Hepatocyte (in vitro differentiated cells): Measurements from ENCODE around the gene BCL2L12. TPM values are rescaled to one million over a fixed set of nuclear protein-coding genes. Genes with fewer than 3 reads are reported as not detected.

Experiments used
- DNase-seq: peaks from one replicate; pipeline ENCODE4 v3.0.0-alpha.2; 2016; ENCODE audit warnings: low spot score
- H2AFZ ChIP-seq: fragments of 200-600 bp; sonication (generic); 2 replicates; pipeline ENCODE4 v1.6.0; 2016; ENCODE audit warnings: antibody characterized with exemption, mild to moderate bottlenecking
- H3K27ac ChIP-seq: fragments of 200-600 bp; sonication (generic); 2 replicates; pipeline ENCODE4 v1.5.1; 2016; ENCODE audit warnings: mild to moderate bottlenecking
- H3K27me3 ChIP-seq: fragments of 200-600 bp; sonication (generic); 2 replicates; pipeline ENCODE4 v1.6.1; 2016
- H3K36me3 ChIP-seq: fragments of 200-600 bp; sonication (generic); replicated peaks from 2 replicates; pipeline ENCODE4 v1.5.1; 2016; ENCODE audit warnings: low read depth; ENCODE audit not compliant: insufficient read depth
- H3K4me1 ChIP-seq: fragments of 200-600 bp; sonication (generic); 2 replicates; pipeline ENCODE4 v1.5.1; 2016; ENCODE audit warnings: mild to moderate bottlenecking, moderate library complexity; ENCODE audit not compliant: insufficient read depth
- H3K4me2 ChIP-seq: fragments of 200-600 bp; sonication (generic); 2 replicates; pipeline ENCODE4 v1.6.0; 2016
- H3K4me3 ChIP-seq: fragments of 200-600 bp; sonication (generic); 2 replicates; pipeline ENCODE4 v1.5.1; 2016; ENCODE audit warnings: mild to moderate bottlenecking
- H3K79me2 ChIP-seq: fragments of 200-600 bp; sonication (generic); 2 replicates; pipeline ENCODE4 v1.6.0; 2017; ENCODE audit warnings: mild to moderate bottlenecking
- H3K9me2 ChIP-seq: fragments of 200-600 bp; sonication (generic); replicated peaks from 2 replicates; pipeline ENCODE4 v1.6.0; 2017; ENCODE audit warnings: mild to moderate bottlenecking; ENCODE audit not compliant: insufficient read depth
- H3K9me3 ChIP-seq: fragments of 200-600 bp; sonication (generic); 2 replicates; pipeline ENCODE4 v1.5.1; 2016; ENCODE audit warnings: low read depth, mild to moderate bottlenecking
- H4K20me1 ChIP-seq: fragments of 200-600 bp; sonication (generic); 2 replicates; pipeline ENCODE4 v1.6.0; 2016; ENCODE audit warnings: mild to moderate bottlenecking; ENCODE audit not compliant: insufficient read depth, poor library complexity, severe bottlenecking
- EZH2 ChIP-seq: fragments of 200-600 bp; sonication (generic); IDR thresholded peaks from 2 replicates; pipeline ENCODE4 v1.6.1; 2016; ENCODE audit warnings: antibody characterized with exemption, mild to moderate bottlenecking, borderline replicate concordance
- EZH2phosphoT487 ChIP-seq: fragments of 200-600 bp; sonication (generic); IDR thresholded peaks from one replicate; pipeline ENCODE4 v1.6.1; 2018; ENCODE audit warnings: antibody characterized with exemption, mild to moderate bottlenecking, low read depth, moderate library complexity; ENCODE audit not compliant: unreplicated experiment, severe bottlenecking
- WGBS: methylation state at CpG from one replicate; pipeline ENCODE4 v1.1.6; 2016; ENCODE audit warnings: low lambda C conversion rate; ENCODE audit errors: missing lambda C conversion rate; 5-methylcytosine and 5-hydroxymethylcytosine counted together
- polyA plus RNA-seq: library from polyadenylated mRNA; unstranded; fragments of >200 nt; fragmentation: Nextera tagmentation; extraction: Ambion mirVana; gene quantifications from 2 replicates; pipeline ENCODE4 v1.2.1, GENCODE V29; 2016
- total RNA-seq: library from RNA; depleted of rRNA; stranded (reverse); fragments of >200 nt; gene quantifications from 2 replicates; pipeline ENCODE4 v1.2.3, GENCODE V29; 2014
- TF ChIP-seq, protein P1 (sequence below): fragments of 200-600 bp; sonication (generic); IDR thresholded peaks from 2 replicates; pipeline ENCODE4 v1.5.1; 2016; ENCODE audit warnings: antibody characterized with exemption, mild to moderate bottlenecking; ENCODE audit not compliant: poor library complexity

Gene BCL2L12
- total and polyA plus RNA-seq, 2 experiments from 2014 or later: 4.9 to 28.3 TPM

DNA sequence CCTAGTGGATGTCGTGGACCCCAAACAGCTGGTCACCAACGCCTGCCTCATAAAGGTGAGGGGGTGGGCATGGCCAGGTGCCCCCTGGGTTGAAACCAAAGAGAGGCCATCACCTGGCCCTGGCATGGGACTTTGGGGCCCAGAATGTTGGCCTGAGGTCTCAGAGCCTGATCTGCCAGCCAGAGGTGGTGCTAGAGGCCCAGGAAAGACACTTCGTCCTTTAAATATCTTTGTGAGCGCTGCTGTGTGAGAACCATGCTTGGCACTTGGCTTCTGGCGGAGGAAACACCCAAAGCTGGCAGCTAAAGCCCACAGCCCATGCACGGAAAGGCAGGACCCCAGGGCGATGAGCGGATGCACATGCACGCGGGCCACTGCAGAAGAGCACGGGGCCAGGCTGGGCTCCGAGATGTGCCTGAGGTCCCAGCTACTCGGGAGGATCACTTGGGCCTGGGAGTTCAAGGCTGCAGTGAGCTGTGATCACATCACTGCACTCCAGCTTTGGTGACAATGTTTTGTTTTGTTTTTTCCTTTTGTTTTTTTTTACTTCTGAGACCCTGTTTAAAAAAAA, 19.3 kb downstream of the BCL2L12 start:
- Histone ChIP-seq H3K4me3 (no peak overlapping the region), H3K36me3 (peaks cover 3% of the 10 kb centered on the region), H2AFZ (no peak overlapping the region), H4K20me1 (peaks cover 20% of the 10 kb centered on the region), H3K9me3 (no peaks in the 10 kb centered on the region), H3K4me2 (no peak overlapping the region), H3K4me1 (peaks cover 18% of the 10 kb centered on the region), H3K27me3 (no peaks in the 10 kb centered on the region), H3K9me2 (no peaks in the 10 kb centered on the region), H3K79me2 (peaks cover 28% of the 10 kb centered on the region), H3K27ac (no peak overlapping the region)
- TF ChIP-seq EZH2phosphoT487 (no peak), EZH2 (no peak)
- TF ChIP-seq, protein P1, sequence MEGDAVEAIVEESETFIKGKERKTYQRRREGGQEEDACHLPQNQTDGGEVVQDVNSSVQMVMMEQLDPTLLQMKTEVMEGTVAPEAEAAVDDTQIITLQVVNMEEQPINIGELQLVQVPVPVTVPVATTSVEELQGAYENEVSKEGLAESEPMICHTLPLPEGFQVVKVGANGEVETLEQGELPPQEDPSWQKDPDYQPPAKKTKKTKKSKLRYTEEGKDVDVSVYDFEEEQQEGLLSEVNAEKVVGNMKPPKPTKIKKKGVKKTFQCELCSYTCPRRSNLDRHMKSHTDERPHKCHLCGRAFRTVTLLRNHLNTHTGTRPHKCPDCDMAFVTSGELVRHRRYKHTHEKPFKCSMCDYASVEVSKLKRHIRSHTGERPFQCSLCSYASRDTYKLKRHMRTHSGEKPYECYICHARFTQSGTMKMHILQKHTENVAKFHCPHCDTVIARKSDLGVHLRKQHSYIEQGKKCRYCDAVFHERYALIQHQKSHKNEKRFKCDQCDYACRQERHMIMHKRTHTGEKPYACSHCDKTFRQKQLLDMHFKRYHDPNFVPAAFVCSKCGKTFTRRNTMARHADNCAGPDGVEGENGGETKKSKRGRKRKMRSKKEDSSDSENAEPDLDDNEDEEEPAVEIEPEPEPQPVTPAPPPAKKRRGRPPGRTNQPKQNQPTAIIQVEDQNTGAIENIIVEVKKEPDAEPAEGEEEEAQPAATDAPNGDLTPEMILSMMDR: no peak
- 95% methylated on average over 13 of the region's 13 CpGs for WGBS
- DNase-seq: no peak

DNA sequence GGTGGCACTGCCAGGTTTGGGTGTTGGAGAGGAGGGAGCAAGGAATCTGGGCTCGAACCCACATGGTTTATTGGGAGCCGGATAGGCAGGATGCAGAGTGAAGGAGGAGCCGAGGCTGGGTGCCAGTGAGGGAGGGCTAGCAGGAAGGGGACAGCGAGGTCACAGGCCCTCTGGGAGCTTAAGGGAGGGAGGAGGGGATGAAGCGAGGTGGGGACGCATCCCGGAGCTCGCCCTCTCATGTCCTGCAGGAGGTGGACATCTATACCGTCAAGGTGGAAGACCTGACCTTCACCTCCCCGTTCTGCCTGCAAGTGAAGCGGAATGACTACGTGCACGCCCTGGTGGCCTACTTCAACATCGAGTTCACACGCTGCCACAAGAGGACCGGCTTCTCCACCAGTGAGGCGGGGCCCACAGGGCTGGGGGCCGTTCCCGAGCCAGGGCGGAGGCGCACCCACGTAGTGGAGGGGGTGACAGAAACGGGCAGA, 20.2 kb downstream of the BCL2L12 start:
- Histone ChIP-seq H3K4me2 (no peak overlapping the region), H2AFZ (no peak overlapping the region), H3K79me2 (peaks cover 22% of the 10 kb centered on the region), H3K9me2 (no peaks in the 10 kb centered on the region), H3K36me3 (peaks cover 3% of the 10 kb centered on the region), H3K4me1 (peaks cover 17% of the 10 kb centered on the region), H3K27me3 (no peaks in the 10 kb centered on the region), H3K4me3 (no peak overlapping the region), H3K27ac (no peak overlapping the region), H4K20me1 (peaks cover 14% of the 10 kb centered on the region), H3K9me3 (no peaks in the 10 kb centered on the region)
- DNase-seq: no peak
- WGBS: 97% methylated on average over 22 of the region's 23 CpGs
- TF ChIP-seq EZH2phosphoT487 (no peak), EZH2 (no peak)
- TF ChIP-seq, protein P1: no peak

DNA sequence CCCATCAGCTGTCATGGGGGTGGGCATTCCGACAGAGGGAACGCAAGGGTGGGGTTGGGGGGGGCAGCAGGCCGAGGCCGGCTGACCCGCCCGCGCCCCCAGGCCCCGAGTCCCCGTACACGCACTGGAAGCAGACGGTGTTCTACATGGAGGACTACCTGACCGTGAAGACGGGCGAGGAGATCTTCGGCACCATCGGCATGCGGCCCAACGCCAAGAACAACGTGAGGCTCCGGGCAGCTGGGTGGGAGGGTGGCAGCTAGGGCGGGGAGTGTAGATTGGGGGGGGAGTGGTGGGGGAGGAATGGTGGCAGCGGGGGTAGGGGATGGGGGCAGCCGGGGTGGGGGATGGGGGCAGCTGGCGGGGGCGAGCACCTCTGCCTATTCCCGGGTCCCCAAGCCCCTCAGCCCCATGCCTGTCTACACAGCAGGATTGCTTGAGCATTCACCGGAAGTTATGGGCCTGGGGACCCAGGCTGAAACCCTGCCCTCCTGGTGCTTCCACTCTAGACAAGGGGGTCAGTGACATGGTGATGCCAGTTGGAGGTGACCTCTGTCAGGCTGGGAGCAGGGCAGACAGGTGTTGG, 20.9 kb downstream of the BCL2L12 start:
- Histone ChIP-seq H3K27me3 (peaks cover 3% of the 10 kb centered on the region), H3K9me3 (no peaks in the 10 kb centered on the region), H3K4me3 (no peak overlapping the region), H3K9me2 (no peaks in the 10 kb centered on the region), H3K4me1 (peaks cover 16% of the 10 kb centered on the region), H3K79me2 (peaks cover 15% of the 10 kb centered on the region), H3K36me3 (peaks cover 3% of the 10 kb centered on the region), H3K4me2 (no peak overlapping the region), H2AFZ (no peak overlapping the region), H4K20me1 (peaks cover 7% of the 10 kb centered on the region), H3K27ac (no peak overlapping the region)
- TF ChIP-seq, protein P1: no peak
- TF ChIP-seq EZH2phosphoT487: no peak
- TF ChIP-seq EZH2: no peak
- 97% methylated on average over 6 of the region's 27 CpGs for WGBS
- DNase-seq: no peak
